ENCODE data around the gene CLEC18B.
A peak's percentile ranks its signal among the peaks of the same experiment; 100 is the strongest.

The CLEC18B gene

DNA sequence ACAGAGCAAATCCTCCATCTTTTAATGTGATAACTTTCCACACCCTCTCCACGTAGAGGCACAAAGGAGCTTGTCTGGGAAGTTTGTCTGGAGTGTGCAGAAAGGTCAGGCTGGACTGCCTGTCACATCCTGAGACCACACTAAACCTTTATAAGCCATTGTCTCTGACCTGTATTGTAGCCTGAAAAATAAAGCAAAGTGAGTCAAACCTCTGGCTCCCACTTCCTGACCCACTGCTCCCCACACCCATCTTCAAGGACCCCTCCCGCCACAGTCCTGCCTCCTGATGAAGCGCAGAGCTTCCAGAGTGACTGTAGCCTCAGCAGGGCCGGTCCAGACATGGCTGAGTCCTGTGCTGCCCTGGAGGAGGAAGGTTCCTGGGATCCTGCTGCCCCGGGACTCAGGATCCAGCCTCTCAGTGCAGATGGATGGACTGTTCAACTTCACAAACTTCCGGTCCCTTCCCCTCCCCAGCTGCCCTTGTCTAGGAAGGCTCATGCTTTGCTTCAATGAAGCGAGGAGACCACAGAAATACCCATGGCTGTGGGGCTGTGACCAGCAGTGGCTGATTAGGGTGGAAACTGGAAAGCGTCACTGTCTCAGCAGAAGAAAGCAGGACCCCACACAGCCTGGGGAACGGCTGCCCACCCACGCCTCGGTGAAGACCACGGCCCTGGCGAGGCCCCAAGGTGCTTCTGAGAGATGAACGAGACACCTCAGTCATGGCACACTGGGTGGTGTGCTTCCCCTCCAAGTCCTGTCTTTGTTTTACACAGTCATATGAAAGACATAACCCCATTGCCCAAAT, 30.9 kb upstream of the CLEC18B start:
- TF ChIP-seq, protein P1, sequence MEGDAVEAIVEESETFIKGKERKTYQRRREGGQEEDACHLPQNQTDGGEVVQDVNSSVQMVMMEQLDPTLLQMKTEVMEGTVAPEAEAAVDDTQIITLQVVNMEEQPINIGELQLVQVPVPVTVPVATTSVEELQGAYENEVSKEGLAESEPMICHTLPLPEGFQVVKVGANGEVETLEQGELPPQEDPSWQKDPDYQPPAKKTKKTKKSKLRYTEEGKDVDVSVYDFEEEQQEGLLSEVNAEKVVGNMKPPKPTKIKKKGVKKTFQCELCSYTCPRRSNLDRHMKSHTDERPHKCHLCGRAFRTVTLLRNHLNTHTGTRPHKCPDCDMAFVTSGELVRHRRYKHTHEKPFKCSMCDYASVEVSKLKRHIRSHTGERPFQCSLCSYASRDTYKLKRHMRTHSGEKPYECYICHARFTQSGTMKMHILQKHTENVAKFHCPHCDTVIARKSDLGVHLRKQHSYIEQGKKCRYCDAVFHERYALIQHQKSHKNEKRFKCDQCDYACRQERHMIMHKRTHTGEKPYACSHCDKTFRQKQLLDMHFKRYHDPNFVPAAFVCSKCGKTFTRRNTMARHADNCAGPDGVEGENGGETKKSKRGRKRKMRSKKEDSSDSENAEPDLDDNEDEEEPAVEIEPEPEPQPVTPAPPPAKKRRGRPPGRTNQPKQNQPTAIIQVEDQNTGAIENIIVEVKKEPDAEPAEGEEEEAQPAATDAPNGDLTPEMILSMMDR (IDR thresholded peaks at IDR 0.05; ENCODE audit: low read depth, low read length, missing control alignments), result no peak
- no peak overlapping the region for H3K4me3 ChIP-seq (replicated peaks; ENCODE audit: low read depth, low read length)
- DNase-seq (ENCODE audit: extremely low read depth, low read depth), result no peak

DNA sequence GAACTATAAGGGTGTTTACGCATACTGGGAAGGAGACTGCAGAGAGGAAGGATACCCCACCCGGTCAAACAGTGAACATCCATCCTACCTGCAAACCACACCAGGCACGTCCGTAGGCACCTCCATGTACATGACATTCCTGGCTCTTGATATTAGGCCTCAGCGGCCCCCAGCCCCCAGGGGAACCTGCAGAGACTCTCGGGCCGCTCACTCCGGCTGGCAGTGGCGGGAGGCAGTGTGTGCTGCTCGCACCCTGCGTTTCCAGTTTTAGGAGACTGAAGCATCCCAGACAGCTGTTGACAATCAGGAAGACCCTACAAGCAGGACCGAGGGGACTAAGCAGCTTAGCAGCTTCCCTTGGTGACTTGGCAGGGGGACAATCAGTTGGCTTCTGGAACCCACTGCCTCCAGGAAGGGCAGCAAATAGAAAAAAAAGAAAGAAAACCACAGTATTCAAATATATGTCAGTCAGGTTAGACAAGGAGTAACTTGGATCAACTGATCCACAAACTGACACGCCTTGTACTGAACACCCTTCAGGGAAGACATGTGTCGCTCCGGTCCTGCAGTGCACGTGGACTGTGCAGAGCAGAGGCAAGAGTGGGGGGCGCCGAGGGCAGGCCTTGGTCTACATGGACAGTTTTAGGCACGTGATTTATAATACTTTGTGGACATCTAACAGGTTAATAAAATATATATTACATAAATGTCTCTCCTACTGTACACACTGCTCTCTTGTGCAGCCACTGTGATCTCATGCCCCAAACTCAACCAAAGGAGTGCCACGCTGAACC, 29.9 kb upstream of the CLEC18B start:
- no peak overlapping the region for H3K4me3 ChIP-seq (replicated peaks; ENCODE audit: low read depth, low read length)
- TF ChIP-seq, protein P1 (IDR thresholded peaks at IDR 0.05; ENCODE audit: low read depth, low read length, missing control alignments), result no peak
- DNase-seq (ENCODE audit: extremely low read depth, low read depth), result no peak

DNA sequence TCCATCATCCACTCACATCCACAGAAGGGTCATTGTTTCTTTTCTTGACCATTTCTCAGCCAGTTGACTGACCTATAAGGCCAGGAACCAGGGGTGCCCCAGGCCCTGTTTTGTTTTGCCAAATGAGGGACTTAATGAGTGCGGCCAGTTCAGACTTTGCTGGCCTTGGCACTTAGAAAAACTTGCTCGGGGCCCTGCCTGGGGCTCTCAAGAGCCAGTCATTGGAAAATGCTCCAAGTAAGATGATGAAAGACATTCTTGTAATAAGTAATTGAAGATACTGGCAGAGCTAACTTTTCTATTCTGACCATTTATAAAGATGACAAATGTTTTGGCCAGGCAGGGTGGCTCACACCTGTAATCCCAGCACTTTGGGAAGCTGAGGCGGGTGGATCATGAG, 29.0 kb upstream of the CLEC18B start:
- TF ChIP-seq, protein P1 (IDR thresholded peaks at IDR 0.05; ENCODE audit: low read depth, low read length, missing control alignments), result no peak
- no peak for DNase-seq (ENCODE audit: extremely low read depth, low read depth)
- H3K4me3 ChIP-seq (replicated peaks; ENCODE audit: low read depth, low read length), result no peak overlapping the region

DNA sequence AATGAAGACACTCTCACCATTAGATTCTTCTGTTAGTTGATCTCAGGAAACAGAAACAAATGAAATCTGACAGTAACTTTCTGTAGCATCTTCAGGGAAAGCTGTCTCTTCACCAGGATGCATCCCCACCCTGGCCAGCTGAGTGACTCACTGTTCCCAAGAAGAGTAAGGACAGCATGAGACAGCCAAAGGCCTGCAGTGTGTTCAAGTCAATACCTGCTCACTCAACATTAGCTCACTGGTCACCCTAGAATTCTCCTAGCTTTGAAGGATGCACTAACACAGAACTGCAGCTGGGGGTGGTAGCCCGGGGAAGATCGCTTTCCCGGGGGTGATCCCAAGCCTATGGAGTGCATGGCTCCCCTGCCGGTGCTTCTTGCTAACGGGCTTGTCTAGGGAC, 28.2 kb upstream of the CLEC18B start:
- peak; percentile 52 for DNase-seq (ENCODE audit: extremely low read depth, low read depth)
- no peak overlapping the region for H3K4me3 ChIP-seq (replicated peaks; ENCODE audit: low read depth, low read length)
- TF ChIP-seq, protein P1 (IDR thresholded peaks at IDR 0.05; ENCODE audit: low read depth, low read length, missing control alignments), result no peak

DNA sequence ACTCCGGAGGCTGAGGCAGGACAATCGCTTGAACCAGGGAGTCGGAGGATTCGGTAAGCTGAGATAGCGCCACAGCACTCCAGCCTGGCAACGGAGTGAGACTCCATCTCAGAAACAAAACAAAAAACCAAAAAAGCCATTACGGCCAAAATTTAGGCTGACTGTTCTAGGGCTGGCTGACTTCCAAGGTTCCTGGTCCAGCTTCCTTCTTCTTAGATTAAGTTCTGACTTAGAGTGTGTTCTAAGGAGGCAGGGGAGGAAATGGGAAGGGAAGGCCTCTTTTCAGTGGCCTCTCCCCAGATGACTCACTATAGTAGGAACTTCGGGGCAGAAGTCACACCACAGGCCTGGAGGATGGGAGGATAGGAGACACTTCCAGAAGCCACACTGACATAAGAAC, 27.7 kb upstream of the CLEC18B start:
- no peak overlapping the region for H3K4me3 ChIP-seq (replicated peaks; ENCODE audit: low read depth, low read length)
- peak; percentile 86 for DNase-seq (ENCODE audit: extremely low read depth, low read depth)
- TF ChIP-seq, protein P1 (IDR thresholded peaks at IDR 0.05; ENCODE audit: low read depth, low read length, missing control alignments), result no peak

DNA sequence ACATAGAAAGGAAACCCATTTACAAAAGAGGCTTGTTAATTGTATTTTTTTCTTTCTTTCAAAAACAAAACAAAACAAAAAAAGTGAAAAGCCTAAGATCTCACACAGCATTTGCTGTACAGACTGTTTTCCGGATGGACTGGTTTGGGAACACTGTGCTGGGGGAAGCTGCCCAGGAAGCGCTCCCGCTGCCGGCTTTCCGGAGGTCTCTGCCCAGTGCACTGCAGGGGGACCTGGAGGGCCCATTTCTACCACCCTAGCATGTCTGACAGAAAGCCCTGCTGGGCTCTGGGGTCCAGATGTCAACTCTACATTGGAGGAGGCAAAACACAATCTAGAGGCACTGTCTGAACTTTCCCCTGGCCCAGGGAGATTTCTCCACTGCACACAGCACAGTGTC, 26.3 kb upstream of the CLEC18B start:
- no peak overlapping the region for H3K4me3 ChIP-seq (replicated peaks; ENCODE audit: low read depth, low read length)
- no peak for DNase-seq (ENCODE audit: extremely low read depth, low read depth)
- TF ChIP-seq, protein P1 (IDR thresholded peaks at IDR 0.05; ENCODE audit: low read depth, low read length, missing control alignments), result no peak
